ENCODE measurements around the gene RCAN1.
A peak's percentile ranks its signal among the peaks of the same experiment; 100 is the strongest.
"Not testable (repeated sequence)": the region's sequence is repeated elsewhere in the genome, so short reads cannot be mapped to it uniquely, and the experiment has no call there.

RCAN1 gene

DNA sequence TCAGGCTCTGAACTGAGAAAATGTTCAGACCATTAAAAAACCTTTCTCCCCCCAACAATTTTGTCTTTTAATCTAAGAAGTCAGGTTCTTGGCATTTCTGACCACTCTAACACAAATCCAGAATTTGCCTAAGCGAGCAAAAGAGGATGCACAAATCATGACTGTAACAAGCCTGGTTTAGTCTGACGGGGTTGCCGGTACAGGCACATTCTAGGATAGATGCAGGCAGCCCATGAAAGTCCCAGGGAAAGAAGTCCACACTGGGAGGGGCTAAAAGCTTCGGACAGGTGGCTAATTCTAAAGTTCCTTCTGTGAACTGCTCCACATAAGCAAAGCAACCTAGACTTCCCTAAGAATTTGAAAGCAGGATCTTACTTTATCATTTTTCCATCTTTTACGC is 54.9 kb downstream of the RCAN1 start:
- H3K4me3 ChIP-seq = no peak overlapping the region
- H3K4me2 ChIP-seq = no peak overlapping the region
- H4K20me1 ChIP-seq = no peaks in the 10 kb centered on the region
- H3K27ac ChIP-seq = no peak overlapping the region
- peaks cover 0 to 11% (median under 1%) of the 10 kb centered on the region in 10 experiments; a peak in 5 of 20 replicates for H3K4me1 ChIP-seq
- no peak for TF ChIP-seq Cebpa-rat (IDR thresholded peaks at IDR 0.05)
- H3K27me3 ChIP-seq = no peaks in the 10 kb centered on the region
- H3K9me3 ChIP-seq (replicated peaks in 1 of 11) = peaks cover 18 to 50% (median 24%) of the 10 kb centered on the region in 11 experiments
- H3K9ac ChIP-seq = no peak overlapping the region
- H3K36me3 ChIP-seq = peaks cover 0 to 16% (median 4%) of the 10 kb centered on the region in 11 experiments; a peak in 5 of 22 replicates

GRCh38 chr21:34559089-34559631 is 55.8 kb downstream of the RCAN1 start:
- TF ChIP-seq Cebpa-rat (IDR thresholded peaks at IDR 0.05) = no peak
- Histone ChIP-seq H4K20me1 (no peaks in the 10 kb centered on the region), H3K4me2 (no peak overlapping the region), H3K9ac (no peak overlapping the region), H3K9me3 (replicated peaks in 1 of 11) (peaks cover 20 to 50% (median 28%) of the 10 kb centered on the region in 11 experiments), H3K4me1 (peaks cover 0 to 5% (median 0%) of the 10 kb centered on the region in 10 experiments; a peak in 4 of 20 replicates), H3K27ac (no peak overlapping the region), H3K36me3 (peaks cover 0 to 18% (median 3%) of the 10 kb centered on the region in 11 experiments; a peak in 4 of 22 replicates), H3K27me3 (no peaks in the 10 kb centered on the region), H3K4me3 (no peak overlapping the region)

GRCh38 chr21:34558166-34558565 is 56.7 kb downstream of the RCAN1 start:
- Histone ChIP-seq H3K4me1 (peaks cover 0 to 5% (median 3%) of the 10 kb centered on the region in 10 experiments; a peak in 14 of 20 replicates), H3K9ac (no peak overlapping the region), H3K4me2 (no peak overlapping the region), H3K9me3 (replicated peaks in 1 of 11) (peaks cover 17 to 44% (median 24%) of the 10 kb centered on the region in 11 experiments), H3K27ac (no peak overlapping the region), H3K36me3 (peaks cover 0 to 14% (median 3%) of the 10 kb centered on the region in 11 experiments; a peak in 4 of 22 replicates), H3K27me3 (no peaks in the 10 kb centered on the region), H3K4me3 (no peak overlapping the region), H4K20me1 (no peaks in the 10 kb centered on the region)
- TF ChIP-seq Cebpa-rat (IDR thresholded peaks at IDR 0.05) = no peak

DNA sequence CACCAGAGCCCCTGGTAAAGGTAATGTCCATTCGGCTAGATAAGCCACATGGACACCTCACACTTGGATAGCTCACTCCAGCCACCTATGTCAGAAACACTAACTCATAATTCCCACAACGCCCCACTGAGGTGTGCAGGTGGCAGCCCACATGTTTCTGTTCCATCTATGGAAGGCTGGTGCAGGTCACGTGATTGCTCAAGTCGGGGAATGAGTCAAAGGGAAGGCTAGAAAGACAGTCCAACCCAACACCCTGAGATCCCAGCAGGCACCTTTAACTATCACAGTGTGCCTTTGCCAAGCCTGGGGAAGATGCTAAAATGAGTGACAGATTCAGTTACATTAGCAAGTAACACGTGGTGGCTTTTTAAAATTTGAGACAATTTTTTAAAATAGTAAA is 57.7 kb downstream of the RCAN1 start:
- no peaks in the 10 kb centered on the region for H3K27me3 ChIP-seq
- H3K36me3 ChIP-seq = peaks cover 0 to 14% (median 3%) of the 10 kb centered on the region in 11 experiments; a peak in 4 of 22 replicates
- H3K27ac ChIP-seq = no peak overlapping the region
- H3K4me3 ChIP-seq = no peak overlapping the region
- no peak for TF ChIP-seq Cebpa-rat (IDR thresholded peaks at IDR 0.05)
- H3K9ac ChIP-seq = no peak overlapping the region
- no peaks in the 10 kb centered on the region for H4K20me1 ChIP-seq
- no peak overlapping the region for H3K4me2 ChIP-seq
- peaks cover 4 to 13% (median 12%) of the 10 kb centered on the region in 10 experiments; a peak in 19 of 20 replicates for H3K4me1 ChIP-seq
- H3K9me3 ChIP-seq (replicated peaks in 1 of 11) = peaks cover 17 to 39% (median 21%) of the 10 kb centered on the region in 11 experiments

- not testable (repeated sequence) for H3K27ac ChIP-seq, H3K27me3 ChIP-seq
Measured at GRCh38 chr21:34554670-34555069, 60.2 kb downstream of the RCAN1 start.

GRCh38 chr21:34554227-34554626 is 60.7 kb downstream of the RCAN1 start:
- H3K9me3 ChIP-seq (replicated peaks in 1 of 11) = peaks cover 19 to 43% (median 28%) of the 10 kb centered on the region in 11 experiments
- TF ChIP-seq Cebpa-rat (IDR thresholded peaks at IDR 0.05) = no peak
- H3K36me3 ChIP-seq = peaks cover 0 to 21% (median 6%) of the 10 kb centered on the region in 11 experiments; a peak in 5 of 22 replicates
- H3K27me3 ChIP-seq = no peaks in the 10 kb centered on the region
- H3K9ac ChIP-seq = no peak overlapping the region
- H3K4me2 ChIP-seq = no peak overlapping the region
- no peaks in the 10 kb centered on the region for H4K20me1 ChIP-seq
- no peak overlapping the region for H3K27ac ChIP-seq
- H3K4me1 ChIP-seq = peaks cover 4 to 14% (median 13%) of the 10 kb centered on the region in 10 experiments; a peak in 19 of 20 replicates
- H3K4me3 ChIP-seq = no peak overlapping the region

More at GRCh38 chr21:34554670-34555069, 60.2 kb downstream of the RCAN1 start:
- H4K20me1 ChIP-seq, H3K4me2 ChIP-seq, H3K4me3 ChIP-seq, H3K9ac ChIP-seq: not testable (repeated sequence)
- Histone ChIP-seq H3K4me1 (peaks cover 4 to 14% (median 13%) of the 10 kb centered on the region in 10 experiments; a peak in 19 of 20 replicates), H3K36me3 (peaks cover 0 to 21% (median 6%) of the 10 kb centered on the region in 11 experiments; a peak in 5 of 22 replicates), H3K9me3 (replicated peaks in 1 of 11) (peaks cover 19 to 43% (median 28%) of the 10 kb centered on the region in 11 experiments)

DNA sequence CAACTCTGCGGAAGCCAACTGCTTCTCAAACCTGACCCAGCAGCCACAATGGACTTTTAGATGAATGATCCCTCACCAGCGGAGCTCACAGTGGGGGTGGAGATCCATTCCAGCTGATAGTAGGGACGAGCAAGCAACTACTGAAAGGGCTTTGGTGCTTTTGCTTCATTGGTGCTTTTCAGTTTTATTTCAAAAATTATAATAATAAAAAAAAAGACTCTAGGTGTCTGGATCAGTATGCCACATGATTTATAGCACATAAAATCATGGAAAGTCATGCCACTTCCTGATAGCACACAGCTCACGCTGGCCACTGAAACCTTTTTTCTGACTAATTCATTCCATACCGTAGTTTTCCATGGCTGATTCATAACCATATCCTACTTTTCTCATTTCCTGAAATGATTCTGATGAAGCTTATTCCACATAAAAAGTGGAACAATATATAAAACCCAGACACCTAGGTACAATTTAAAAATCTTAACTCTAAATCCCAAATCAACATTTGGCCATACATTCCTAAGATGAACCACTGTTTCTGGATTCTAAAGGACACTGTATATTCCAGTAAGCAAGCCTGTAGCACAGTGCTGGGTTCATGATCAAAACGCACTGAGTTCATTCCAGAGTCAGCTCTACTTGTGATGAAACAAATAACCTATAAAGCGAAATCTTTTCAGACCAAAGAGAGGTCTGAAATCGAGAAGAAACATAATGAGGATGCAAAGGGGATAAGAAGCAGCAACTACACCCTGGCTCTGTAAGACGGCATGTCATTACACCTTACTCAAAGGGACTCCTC is 61.6 kb downstream of the RCAN1 start:
- Histone ChIP-seq H3K9ac (no peak overlapping the region), H3K27me3 (no peaks in the 10 kb centered on the region), H3K4me2 (peak overlapping the region; percentile 2 to 64 (median 32); a peak in 17 of 22 replicates), H3K4me1 (peaks cover 4 to 14% (median 13%) of the 10 kb centered on the region in 10 experiments; a peak in 19 of 20 replicates), H3K9me3 (replicated peaks in 1 of 11) (peaks cover 19 to 43% (median 28%) of the 10 kb centered on the region in 11 experiments), H3K36me3 (peaks cover 0 to 17% (median 6%) of the 10 kb centered on the region in 11 experiments; a peak in 5 of 22 replicates), H3K4me3 (no peak overlapping the region), H3K27ac (no peak overlapping the region), H4K20me1 (no peaks in the 10 kb centered on the region)
- TF ChIP-seq Cebpa-rat (IDR thresholded peaks at IDR 0.05) = no peak

DNA sequence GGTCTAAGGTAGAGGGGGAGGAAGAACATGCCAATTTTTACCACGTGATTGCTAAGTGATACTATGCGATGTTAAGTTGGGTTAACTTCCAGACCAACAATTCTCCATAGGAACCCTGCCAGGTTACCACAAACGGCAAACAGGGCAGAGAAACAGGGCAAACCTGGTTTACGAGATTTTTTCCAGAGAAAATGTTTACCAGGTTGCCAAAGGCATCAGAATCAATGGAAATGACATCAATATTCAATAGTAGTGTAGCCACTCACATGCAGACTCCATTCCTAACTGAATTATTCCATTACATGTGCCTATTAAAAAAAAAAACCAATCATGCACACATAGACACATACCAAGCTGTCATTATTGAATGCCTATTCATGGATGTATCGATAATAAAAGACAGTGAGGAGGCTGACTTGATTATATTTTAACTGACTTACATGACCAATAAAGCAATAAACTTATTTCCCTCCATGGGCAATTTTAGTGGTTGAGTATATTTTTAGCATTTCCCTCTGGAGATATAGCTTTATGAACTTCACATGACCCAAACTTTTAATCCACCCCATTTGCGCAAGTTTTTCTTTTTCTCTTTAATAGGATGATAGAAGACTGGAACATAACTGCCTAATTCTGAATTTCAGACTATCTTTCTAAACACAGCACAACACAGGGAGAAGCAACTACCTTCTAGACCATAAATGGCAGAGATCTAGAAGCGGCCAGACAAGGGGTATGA is 62.4 kb downstream of the RCAN1 start:
- H3K4me1 ChIP-seq = peaks cover 4 to 15% (median 13%) of the 10 kb centered on the region in 10 experiments; a peak in 19 of 20 replicates
- H3K9me3 ChIP-seq (replicated peaks in 1 of 11) = peaks cover 19 to 43% (median 28%) of the 10 kb centered on the region in 11 experiments
- H3K36me3 ChIP-seq = peaks cover 0 to 17% (median 6%) of the 10 kb centered on the region in 11 experiments; a peak in 5 of 22 replicates
- H3K27me3 ChIP-seq = no peaks in the 10 kb centered on the region
- H3K27ac ChIP-seq = no peak overlapping the region
- H3K4me3 ChIP-seq = no peak overlapping the region
- peak overlapping the region; percentile 2 to 64 (median 32); a peak in 17 of 22 replicates for H3K4me2 ChIP-seq
- H4K20me1 ChIP-seq = no peaks in the 10 kb centered on the region
- H3K9ac ChIP-seq = no peak overlapping the region
- no peak for TF ChIP-seq Cebpa-rat (IDR thresholded peaks at IDR 0.05)

Measured in BLaER1 treated with 17β-estradiol and CSF1 and Interleukin-3, amounts not matched to agents 10 nM and 100 nM (cell line).